ENCODE results near the gene PAPPA. TPM values are rescaled to one million over a fixed set of nuclear protein-coding genes. Genes with fewer than 3 reads are reported as not detected.

Gene PAPPA
- total and polyA plus RNA-seq, 2 of the 8 experiments (the other 6 are each of a cell fraction or from before 2014, with no cell fraction given): 0.18 to 0.63 TPM

DNA sequence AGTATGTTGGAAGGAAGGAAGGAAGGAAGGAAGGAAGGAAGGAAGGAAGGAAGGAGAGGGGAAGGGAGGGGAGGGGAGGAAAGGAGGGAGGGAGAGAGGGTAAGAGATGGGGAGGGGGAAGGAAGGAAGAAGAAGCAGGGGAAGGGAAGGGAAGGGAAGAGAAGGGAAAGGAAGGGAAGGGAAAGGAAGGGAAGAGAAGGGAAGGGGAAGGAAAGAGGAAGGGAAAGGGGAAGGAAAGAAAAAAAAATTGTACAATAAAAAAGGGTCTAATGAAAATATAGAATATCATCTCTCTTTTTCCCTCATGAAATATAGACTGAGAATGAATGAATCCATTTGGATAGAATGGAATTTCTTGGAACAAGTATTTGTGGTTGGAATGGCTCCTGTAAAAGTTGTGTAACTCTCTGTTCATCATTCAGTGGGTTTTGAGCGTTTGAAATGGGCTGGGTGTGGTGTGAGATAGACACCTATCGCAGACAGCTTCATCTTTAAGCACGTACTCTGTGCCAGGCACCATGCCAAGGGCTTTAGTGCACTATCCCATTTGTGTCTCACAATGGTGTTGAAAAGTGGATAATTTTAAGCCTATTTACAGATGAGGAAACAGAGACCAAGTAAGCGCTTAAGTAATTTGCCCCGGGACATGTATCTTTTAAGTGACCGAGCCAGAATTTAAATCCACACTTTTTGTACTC is 11.6 kb upstream of the PAPPA start (continued):
- TF ChIP-seq, protein P1, sequence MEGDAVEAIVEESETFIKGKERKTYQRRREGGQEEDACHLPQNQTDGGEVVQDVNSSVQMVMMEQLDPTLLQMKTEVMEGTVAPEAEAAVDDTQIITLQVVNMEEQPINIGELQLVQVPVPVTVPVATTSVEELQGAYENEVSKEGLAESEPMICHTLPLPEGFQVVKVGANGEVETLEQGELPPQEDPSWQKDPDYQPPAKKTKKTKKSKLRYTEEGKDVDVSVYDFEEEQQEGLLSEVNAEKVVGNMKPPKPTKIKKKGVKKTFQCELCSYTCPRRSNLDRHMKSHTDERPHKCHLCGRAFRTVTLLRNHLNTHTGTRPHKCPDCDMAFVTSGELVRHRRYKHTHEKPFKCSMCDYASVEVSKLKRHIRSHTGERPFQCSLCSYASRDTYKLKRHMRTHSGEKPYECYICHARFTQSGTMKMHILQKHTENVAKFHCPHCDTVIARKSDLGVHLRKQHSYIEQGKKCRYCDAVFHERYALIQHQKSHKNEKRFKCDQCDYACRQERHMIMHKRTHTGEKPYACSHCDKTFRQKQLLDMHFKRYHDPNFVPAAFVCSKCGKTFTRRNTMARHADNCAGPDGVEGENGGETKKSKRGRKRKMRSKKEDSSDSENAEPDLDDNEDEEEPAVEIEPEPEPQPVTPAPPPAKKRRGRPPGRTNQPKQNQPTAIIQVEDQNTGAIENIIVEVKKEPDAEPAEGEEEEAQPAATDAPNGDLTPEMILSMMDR (IDR thresholded peaks at IDR 0.05; ENCODE audit: control extremely low read depth in 1 of 3, insufficient read depth in 1 of 3, low read depth in 1 of 3, low read length in 3 of 3): no peak
- TF ChIP-seq ASH2L (IDR thresholded peaks at IDR 0.05; ENCODE audit: low read length): no peak
- TF ChIP-seq NANOG (IDR thresholded peaks at IDR 0.05; ENCODE audit: insufficient read depth, low read depth, low read length, poor library complexity, severe bottlenecking): no peak
- TF ChIP-seq TAF1 (IDR thresholded peaks at IDR 0.05; ENCODE audit: low read depth, low read length): no peak
- no peak for TF ChIP-seq EP300 (IDR thresholded peaks at IDR 0.05; ENCODE audit: borderline replicate concordance in 1 of 2, low read depth in 2 of 2, low read length in 2 of 2)

All from H1 (cell line).